IPS DF 6.9 (cell line): Measurements from ENCODE around the gene DCK.
"Not testable (repeated sequence)": the region's sequence is repeated elsewhere in the genome, so short reads cannot be mapped to it uniquely, and the experiment has no call there.

Source experiments
- DNase-seq: peaks from one replicate; pipeline ENCODE4 v3.0.0-alpha.2; 2013; ENCODE audit warnings: low read depth, low spot score
- H3K27ac ChIP-seq: one replicate; pipeline ENCODE4 v1.5.1; 2013; ENCODE audit warnings: low read length, control low read depth
- H3K27me3 ChIP-seq: 2 replicates; pipeline ENCODE4 v1.6.1; 2013; ENCODE audit warnings: mild to moderate bottlenecking, low read length; ENCODE audit not compliant: control insufficient read depth, insufficient read depth
- H3K36me3 ChIP-seq: 2 replicates; pipeline ENCODE4 v1.6.1; 2013; ENCODE audit warnings: low read length; ENCODE audit not compliant: control insufficient read depth, insufficient read depth
- H3K4me1 ChIP-seq: 2 replicates; pipeline ENCODE4 v1.6.1; 2013; ENCODE audit warnings: low read length; ENCODE audit not compliant: control insufficient read depth, insufficient read depth
- H3K4me3 ChIP-seq: 2 replicates; pipeline ENCODE4 v1.5.1; 2013; ENCODE audit warnings: mild to moderate bottlenecking, low read length
- H3K9me3 ChIP-seq: 2 replicates; pipeline ENCODE4 v1.6.1; 2013; ENCODE audit warnings: low read length, inconsistent platforms; ENCODE audit not compliant: control insufficient read depth, insufficient read depth
- WGBS: extraction: QIAGEN DNeasy Blood & Tissue Kit; methylation state at CpG from one replicate; pipeline ENCODE4 v1.1.7; 2013; ENCODE audit warnings: mixed read lengths, missing lambda C conversion rate; ENCODE audit not compliant: insufficient read length, insufficient coverage; 5-methylcytosine and 5-hydroxymethylcytosine counted together

Gene DCK

GRCh38 chr4:70999639-71000038, 6.2 kb downstream of the DCK start:
- H3K4me3 ChIP-seq, DNase-seq, H3K4me1 ChIP-seq, H3K27ac ChIP-seq, H3K36me3 ChIP-seq, H3K9me3 ChIP-seq, H3K27me3 ChIP-seq: not testable (repeated sequence)

GRCh38 chr4:71001363-71001762, 7.9 kb downstream of the DCK start:
- not testable (repeated sequence) for H3K27ac ChIP-seq, H3K9me3 ChIP-seq, H3K36me3 ChIP-seq, H3K4me3 ChIP-seq, H3K4me1 ChIP-seq, H3K27me3 ChIP-seq, DNase-seq
- WGBS: no CpG with 5 or more reads among the region's 4 CpGs

GRCh38 chr4:71004281-71004851, 10.9 kb downstream of the DCK start:
- Histone ChIP-seq H3K36me3 (no peaks in the 10 kb centered on the region), H3K27ac (no peak overlapping the region), H3K4me1 (0 out of 2 replicates have a peak, but pooled peaks cover 2% of the 10 kb centered on the region), H3K9me3 (no peaks in the 10 kb centered on the region), H3K4me3 (no peak overlapping the region), H3K27me3 (no peaks in the 10 kb centered on the region)
- DNase-seq: no peak
- WGBS: no CpG with 5 or more reads among the region's 7 CpGs

- H3K4me1 ChIP-seq, DNase-seq, H3K27ac ChIP-seq, H3K36me3 ChIP-seq, H3K27me3 ChIP-seq, H3K9me3 ChIP-seq, H3K4me3 ChIP-seq: not testable (repeated sequence)
- WGBS: no CpG with 5 or more reads among the region's 6 CpGs
These were observed 11.6 kb downstream of the DCK start for GRCh38 chr4:71005025-71005424.

- Histone ChIP-seq H3K4me1 (peaks cover 2% of the 10 kb centered on the region; the same call in 1 of the 2 replicates), H3K4me3 (no peak overlapping the region), H3K27ac (no peak overlapping the region), H3K27me3 (no peaks in the 10 kb centered on the region), H3K9me3 (no peaks in the 10 kb centered on the region), H3K36me3 (no peaks in the 10 kb centered on the region)
- 97% methylated on average over 2 of the region's 6 CpGs for WGBS
- no peak for DNase-seq
These were observed 12.9 kb downstream of the DCK start for GRCh38 chr4:71006203-71006907.

- Histone ChIP-seq H3K27me3 (no peaks in the 10 kb centered on the region), H3K4me3 (no peak overlapping the region), H3K36me3 (no peaks in the 10 kb centered on the region), H3K4me1 (peaks cover 2% of the 10 kb centered on the region; the same call in 1 of the 2 replicates), H3K27ac (no peak overlapping the region), H3K9me3 (no peaks in the 10 kb centered on the region)
- WGBS: no CpG with 5 or more reads among the region's 2 CpGs
- no peak for DNase-seq
These were observed 14.7 kb downstream of the DCK start for GRCh38 chr4:71008196-71008595.

- H3K4me1 ChIP-seq: peaks cover 2% of the 10 kb centered on the region; the same call in 1 of the 2 replicates
These were observed 15.6 kb downstream of the DCK start for GRCh38 chr4:71009086-71009485.

GRCh38 chr4:71009890-71010588, 16.6 kb downstream of the DCK start:
- no peaks in the 10 kb centered on the region for H3K27me3 ChIP-seq
- H3K27ac ChIP-seq: no peak overlapping the region
- WGBS: no CpG with 5 or more reads among the region's 3 CpGs
- no peaks in the 10 kb centered on the region for H3K36me3 ChIP-seq
- no peaks in the 10 kb centered on the region for H3K9me3 ChIP-seq
- DNase-seq: no peak
- no peak overlapping the region for H3K4me3 ChIP-seq
- no peaks in the 10 kb centered on the region; the same call in 1 of the 2 replicates for H3K4me1 ChIP-seq

More at GRCh38 chr4:71009086-71009485, 15.6 kb downstream of the DCK start:
- Histone ChIP-seq H3K9me3 (no peaks in the 10 kb centered on the region), H3K4me3 (no peak overlapping the region), H3K27me3 (no peaks in the 10 kb centered on the region), H3K36me3 (no peaks in the 10 kb centered on the region), H3K27ac (no peak overlapping the region)
- DNase-seq: no peak
- WGBS: no CpG with 5 or more reads among the region's 3 CpGs

GRCh38 chr4:71011451-71011850, 18.0 kb downstream of the DCK start:
- Histone ChIP-seq H3K27ac (no peak overlapping the region), H3K36me3 (no peaks in the 10 kb centered on the region), H3K9me3 (no peaks in the 10 kb centered on the region), H3K27me3 (no peaks in the 10 kb centered on the region), H3K4me3 (no peak overlapping the region), H3K4me1 (no peaks in the 10 kb centered on the region; the same call in 1 of the 2 replicates)
- DNase-seq: no peak
- WGBS: no CpG with 5 or more reads among the region's 4 CpGs

GRCh38 chr4:71017391-71017790, 23.9 kb downstream of the DCK start:
- H3K4me3 ChIP-seq, H3K9me3 ChIP-seq, H3K27me3 ChIP-seq, H3K36me3 ChIP-seq, H3K27ac ChIP-seq, DNase-seq, H3K4me1 ChIP-seq: not testable (repeated sequence)
- WGBS: no CpG with 5 or more reads among the region's 2 CpGs
